Measurements from ENCODE around the gene ARPC2.

ARPC2 gene

DNA sequence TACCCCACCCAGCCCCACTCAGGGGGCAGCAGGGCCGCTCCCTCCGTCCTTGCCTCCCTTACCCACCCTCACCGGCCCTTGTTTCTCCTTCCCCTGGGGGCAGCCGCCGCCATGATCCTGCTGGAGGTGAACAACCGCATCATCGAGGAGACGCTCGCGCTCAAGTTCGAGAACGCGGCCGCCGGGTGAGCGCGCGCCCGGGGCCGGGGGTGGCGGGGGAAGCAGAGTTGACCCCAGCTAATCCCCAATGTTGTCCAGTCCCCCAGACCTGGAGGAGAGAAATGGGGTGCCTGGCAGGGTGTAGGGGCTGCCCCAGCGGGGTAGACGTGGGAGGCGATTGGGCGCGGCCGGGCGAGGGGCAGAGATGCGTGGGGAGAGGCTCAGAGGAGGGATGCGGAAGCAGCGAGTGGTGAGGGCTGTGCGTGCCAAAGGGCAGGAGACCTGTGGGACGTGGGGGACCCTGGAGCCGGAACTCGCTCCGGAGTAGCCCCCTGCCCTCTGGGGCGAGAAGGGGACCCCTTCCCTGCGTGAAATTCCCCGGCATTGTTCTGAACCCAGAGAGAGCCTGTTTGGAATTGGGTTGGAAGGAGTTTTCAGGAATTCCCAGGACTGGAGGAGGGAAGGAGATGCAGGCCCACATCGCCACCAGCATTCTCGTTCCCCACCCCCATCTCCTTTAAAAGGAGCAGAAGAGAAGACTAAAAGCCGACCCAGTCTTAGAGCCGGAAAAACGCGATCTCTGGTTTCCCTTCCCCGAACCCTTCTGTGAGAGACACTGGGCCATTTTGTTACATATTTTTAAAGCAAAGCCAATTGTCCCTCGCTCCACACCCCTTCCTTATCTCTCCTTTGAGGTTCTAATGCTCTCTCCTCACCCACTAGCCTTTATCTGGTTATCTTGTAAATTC, 625 bp downstream of the ARPC2 start:
- DNase-seq (ENCODE audit: low spot score) = peak; percentile 73

DNA sequence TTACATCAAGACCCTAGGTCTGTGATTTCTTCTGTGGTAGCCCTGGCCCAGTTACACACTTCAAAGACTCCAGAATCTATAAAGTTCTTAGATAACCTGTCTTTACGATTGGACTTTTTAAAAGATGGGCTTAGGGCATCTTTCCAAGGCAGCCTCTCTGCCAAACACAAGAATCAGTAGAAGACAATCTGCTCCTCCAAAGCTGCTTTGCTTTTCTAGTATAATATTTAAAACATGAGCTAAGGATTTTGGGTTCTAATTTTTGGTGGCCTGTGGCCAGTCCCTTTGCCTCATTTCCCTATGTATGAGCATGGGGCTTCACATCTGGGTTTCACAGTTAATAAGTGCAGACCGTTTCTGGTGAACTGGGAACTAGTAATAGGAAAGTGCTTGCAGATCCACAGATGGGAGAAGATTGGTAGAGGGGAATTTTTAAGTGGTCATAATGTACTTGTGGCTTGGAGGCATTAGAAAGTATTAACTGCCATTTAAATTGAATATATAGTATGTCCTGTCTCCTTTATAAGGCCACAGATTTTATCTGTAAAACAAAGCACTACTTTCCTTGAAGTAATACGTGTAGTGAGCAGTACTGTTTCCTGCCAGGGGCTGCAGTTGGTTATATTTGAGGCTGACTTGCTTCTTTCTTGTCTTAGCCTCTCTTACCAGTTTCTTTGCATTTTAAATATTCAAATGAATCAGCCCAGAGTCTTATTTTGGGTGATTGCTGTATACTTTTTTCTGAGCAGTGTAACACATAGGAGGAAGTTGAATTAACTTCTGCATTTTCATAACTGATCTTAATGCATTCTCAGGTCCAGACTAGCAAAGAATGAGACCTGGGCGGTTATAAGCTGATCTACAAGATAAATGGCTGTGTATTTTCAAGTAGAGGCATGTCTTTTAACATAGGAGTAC, 1.5 kb downstream of the ARPC2 start:
- no peak for DNase-seq (ENCODE audit: low spot score)

DNA sequence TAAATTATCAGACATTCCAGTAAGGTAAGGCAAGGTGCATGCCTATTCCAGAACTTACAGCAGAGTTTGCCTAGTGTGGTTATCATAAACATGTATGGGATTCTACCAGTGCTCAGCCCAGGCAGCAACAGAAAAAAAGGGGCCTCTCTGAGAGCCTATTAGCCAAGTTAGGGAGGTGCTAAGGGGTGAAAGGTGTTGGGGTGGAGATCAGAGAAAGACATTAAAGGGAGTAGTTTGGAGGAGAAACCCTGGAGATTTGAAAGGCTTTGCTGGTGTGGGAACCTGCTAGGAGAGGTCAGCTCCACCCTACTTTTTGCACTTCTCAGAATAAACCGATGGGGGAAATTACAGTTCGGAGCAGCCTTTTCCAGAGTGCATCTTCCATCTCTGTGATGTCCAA, 2.9 kb downstream of the ARPC2 start:
- DNase-seq (ENCODE audit: low spot score) = no peak

DNA sequence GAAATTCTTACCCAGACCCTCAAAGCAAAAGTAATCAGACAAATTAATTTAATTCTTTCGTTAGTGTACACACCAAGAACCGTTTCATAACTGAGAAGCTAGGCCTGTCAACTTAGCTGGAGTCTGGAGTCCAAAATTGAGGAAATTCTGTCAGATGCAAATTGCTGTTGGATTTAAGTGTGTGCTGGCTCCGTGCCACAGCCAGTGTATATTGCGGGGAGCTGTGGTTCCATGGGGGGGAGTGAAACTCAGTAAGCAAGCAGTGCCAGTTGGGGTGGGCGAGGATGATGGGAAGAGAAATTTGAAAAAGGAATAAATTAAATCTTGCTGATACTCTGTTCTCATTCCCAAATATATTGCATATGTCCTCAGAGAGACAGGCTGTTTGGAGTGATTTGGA, 4.0 kb downstream of the ARPC2 start:
- DNase-seq (ENCODE audit: low spot score) = no peak

DNA sequence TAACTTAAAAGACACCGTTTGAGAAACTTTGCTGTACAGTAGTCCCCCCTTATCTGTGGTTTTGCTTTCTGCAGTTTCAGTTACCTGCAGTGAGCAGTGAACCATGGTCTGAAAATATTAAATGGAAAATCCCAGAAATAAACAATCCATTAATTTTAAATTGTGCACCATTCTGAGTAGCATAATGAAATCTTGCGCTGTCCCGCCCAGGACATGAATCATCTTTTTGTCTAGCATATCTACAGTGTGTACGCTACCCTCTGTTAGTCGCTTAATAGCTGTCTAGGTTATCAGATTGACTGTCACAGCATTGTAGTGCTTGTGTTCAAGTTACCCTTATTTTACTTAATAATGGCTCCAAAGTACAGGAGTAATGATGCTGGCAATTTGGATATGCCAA, 6.1 kb downstream of the ARPC2 start:
- DNase-seq (ENCODE audit: low spot score) = no peak

DNA sequence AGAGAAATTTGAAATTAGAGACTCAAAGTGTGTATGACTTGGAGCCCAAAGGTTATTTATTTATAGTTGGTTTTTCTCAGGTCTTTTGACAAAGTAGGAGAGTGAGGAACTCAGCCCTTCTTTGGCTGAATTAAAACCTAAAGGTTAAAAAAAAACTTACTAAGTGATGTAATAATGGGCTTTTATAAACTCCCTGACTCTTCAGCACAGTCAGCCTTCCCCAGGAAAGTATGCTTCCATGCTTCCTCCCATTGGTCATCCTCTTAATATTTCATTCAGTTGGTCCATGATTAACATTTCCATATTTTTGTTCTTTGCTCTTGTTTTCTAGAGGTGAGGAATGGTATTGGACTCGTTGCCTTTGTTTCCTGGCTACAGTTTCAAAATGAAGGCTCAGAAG, 7.2 kb downstream of the ARPC2 start:
- DNase-seq (ENCODE audit: low spot score) = no peak

DNA sequence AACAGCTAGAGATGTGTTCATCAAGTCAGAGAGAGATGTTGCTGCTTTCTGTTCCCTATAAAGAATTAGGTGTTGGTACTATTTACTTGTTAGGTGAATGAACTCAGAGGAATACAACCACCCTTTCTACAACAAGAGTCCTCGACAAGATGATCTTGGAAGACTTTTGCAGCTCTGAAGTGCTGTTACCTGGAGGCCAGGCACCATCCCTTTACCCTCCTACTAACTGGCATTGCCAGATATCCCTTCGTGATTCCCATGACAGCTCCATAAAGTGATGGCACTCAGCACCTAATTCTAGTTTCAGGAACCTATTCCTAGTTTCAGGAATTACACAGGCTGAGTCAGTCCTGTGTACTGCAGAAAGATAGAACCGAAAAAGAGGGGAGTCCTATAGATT, 9.9 kb downstream of the ARPC2 start:
- DNase-seq (ENCODE audit: low spot score) = no peak

GRCh38 chr2:218228366-218229090, 11.5 kb downstream of the ARPC2 start:
- no peak for DNase-seq (ENCODE audit: low spot score)

DNA sequence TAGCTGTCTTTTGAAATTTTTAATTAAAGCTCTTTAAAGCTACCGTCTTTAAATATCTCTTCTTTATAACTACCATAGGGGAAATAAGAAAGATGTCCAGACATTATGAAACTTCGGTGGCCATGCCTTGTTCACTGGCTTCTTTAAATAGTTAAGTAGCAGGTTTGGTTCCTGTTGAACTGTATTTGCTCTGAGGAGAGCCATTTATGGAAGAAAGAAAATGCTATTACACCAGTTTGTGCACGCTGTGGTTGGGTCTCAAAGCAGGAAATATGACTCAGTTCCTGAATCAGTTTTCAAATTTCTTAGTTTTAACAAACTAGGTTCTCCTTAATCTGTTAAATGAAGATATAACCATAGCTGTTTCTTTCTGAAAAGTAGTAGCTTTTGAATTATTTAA, 12.2 kb downstream of the ARPC2 start:
- DNase-seq (ENCODE audit: low spot score) = peak; percentile 76

GRCh38 chr2:218229851-218230250, 12.9 kb downstream of the ARPC2 start:
- DNase-seq (ENCODE audit: low spot score) = no peak

DNA sequence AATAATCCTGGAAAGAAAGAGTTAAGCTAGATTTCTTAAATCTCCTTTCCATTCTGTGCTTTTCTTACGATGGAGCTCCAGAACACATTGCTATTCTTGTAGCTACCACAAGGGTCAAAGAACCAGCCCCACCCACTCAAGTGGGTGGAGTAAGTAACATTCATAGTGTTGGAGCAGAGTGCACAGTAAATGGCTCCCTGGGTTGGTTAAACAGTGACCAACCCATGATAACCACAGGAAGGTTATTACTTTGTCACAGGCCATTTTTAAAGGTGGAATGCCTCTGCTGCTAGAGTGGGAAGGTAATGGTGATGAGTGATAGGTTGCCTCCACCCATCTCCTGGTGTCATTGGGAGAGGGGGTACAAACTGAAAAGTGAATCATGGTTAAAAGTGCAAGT, 13.9 kb downstream of the ARPC2 start:
- DNase-seq (ENCODE audit: low spot score) = peak; percentile 42

- DNase-seq (ENCODE audit: low spot score) = no peak
These were observed 16.6 kb downstream of the ARPC2 start for GRCh38 chr2:218233543-218233942.

GRCh38 chr2:218234521-218234920, 17.5 kb downstream of the ARPC2 start:
- no peak for DNase-seq (ENCODE audit: low spot score)

DNA sequence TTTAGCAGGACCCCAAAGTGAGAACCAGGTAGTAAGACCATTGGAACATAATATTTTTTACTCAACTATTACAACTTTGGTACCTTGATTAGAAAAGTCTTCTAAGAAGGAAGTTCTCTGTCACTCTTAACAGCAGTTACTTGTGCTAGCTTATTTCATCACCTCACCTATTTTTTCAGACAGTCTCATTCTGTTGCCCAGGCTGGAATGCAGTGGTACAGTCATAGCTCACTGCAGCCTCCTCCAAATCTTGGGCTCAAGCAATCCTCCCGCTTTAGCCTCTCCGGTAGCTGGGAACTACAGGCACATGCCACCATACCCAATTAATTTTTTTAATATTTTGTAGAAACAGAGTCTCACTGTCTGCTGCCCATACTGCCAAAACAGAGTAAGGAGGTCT, 18.0 kb downstream of the ARPC2 start:
- DNase-seq (ENCODE audit: low spot score) = no peak

GRCh38 chr2:218236829-218237228, 19.8 kb downstream of the ARPC2 start:
- DNase-seq (ENCODE audit: low spot score) = no peak

GRCh38 chr2:218238887-218239286, 21.9 kb downstream of the ARPC2 start:
- DNase-seq (ENCODE audit: low spot score) = no peak

- DNase-seq (ENCODE audit: low spot score) = no peak
These were observed 27.2 kb downstream of the ARPC2 start for GRCh38 chr2:218244204-218244603.

DNA sequence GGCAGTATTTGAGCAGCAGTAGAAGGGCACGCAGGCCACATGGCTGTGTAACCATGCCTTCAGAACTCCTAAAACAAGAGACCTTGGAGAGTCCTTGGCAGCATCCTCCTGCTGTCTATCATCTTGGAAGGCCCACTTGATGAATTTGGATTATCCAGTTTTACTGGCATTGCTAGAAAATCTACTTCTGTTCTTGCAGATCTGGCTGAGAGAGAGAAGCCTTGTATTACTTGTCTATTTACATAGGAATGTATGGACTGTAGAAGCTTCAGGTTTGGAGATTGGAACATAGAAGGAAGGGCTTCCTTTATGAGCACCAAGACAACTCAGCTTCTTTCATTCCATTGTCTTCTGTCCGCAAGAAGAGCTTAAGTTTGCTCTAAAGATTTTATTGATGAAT, 27.7 kb downstream of the ARPC2 start:
- no peak for DNase-seq (ENCODE audit: low spot score)

- no peak for DNase-seq (ENCODE audit: low spot score)
These were observed 28.2 kb downstream of the ARPC2 start for GRCh38 chr2:218245214-218245613.

DNA sequence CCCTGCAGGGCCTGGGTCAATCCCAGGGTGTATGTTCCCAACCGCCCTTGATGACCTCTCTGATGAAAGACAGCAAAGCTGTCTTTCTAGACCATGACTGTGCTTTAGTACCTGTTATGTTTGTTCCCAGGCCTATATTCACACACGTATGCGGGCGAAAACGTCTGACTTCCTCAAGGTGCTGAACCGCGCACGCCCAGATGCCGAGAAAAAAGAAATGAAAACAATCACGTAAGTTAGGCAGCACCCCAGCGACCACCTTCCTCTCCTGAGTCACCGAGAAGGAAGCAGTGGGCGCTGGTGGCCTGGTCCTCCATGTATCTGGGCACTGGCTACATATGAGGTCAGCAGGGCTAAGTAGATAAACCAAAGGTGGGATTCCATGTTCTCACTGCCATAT, 32.7 kb downstream of the ARPC2 start:
- no peak for DNase-seq (ENCODE audit: low spot score)

DNA sequence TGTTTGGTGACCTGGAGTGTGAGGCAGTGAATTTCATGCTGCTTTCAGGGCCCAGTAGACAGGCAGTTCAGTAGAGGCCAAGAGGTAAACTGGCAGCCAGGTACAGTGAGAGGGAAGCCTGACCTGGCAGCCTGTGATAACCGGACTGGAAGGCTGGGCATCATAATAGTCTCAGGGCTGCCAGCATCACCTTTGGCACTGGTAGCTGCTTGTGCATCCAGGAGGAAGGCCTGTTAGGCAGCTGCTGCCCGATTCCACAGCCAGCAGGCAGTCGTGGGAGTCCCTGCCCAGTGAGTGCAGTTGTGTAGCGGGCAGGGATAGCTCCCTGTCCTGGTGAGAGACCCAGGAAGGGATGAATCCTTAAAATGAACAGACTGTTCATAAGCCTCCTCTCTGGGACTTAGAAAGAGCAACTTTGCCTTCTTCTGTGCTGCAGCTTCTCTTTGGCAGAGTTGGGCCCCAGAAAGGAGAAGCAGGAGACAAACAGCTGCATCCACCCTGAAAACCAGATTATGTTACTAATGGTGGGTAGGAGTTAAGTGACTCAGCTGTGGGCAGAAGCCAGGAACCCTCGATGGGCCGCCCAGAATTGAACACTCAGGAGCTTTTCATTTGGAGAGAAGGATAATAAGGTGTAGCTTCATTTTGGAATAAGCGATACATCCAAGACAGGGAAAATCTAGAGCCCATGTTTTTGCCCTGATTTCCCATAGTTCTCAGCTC, 35.7 kb downstream of the ARPC2 start:
- DNase-seq (ENCODE audit: low spot score) = peak; percentile 41

GRCh38 chr2:218253232-218253625, 36.2 kb downstream of the ARPC2 start:
- no peak for DNase-seq (ENCODE audit: low spot score)
